K562 (cell line): ENCODE measurements around the gene PRC1. TPM values are rescaled to one million over a fixed set of nuclear protein-coding genes. Genes with fewer than 3 reads are reported as not detected.

Experiments
- CBX3 ChIP-seq, 2 experiments: IDR thresholded peaks; 1 replicate in 1 of 2; 2 replicates in 1 of 2; pipeline ENCODE4 v1.6.1; 2012; ENCODE audit warnings: inconsistent platforms in 2 of 2, low read length in 2 of 2, borderline replicate concordance in 1 of 2, control low read depth in 1 of 2
- YY1 ChIP-seq, 3 experiments: IDR thresholded peaks; 2 replicates each; pipeline ENCODE4 v1.6.1; 2011; ENCODE audit warnings: low read length in 2 of 3, mild to moderate bottlenecking in 2 of 3, moderate library complexity in 2 of 3, borderline replicate concordance in 1 of 3, control low read depth in 1 of 3, low read depth in 1 of 3; ENCODE audit not compliant: insufficient read depth in 3 of 3, insufficient replicate concordance in 2 of 3, control insufficient read depth in 1 of 3, insufficient read length in 1 of 3; ENCODE audit errors: extremely low read depth in 1 of 3
- polyA plus RNA-seq, 8 experiments: library from polyadenylated mRNA; depleted of rRNA in 4 of 8; stranded (reverse) in 5 of 8; unstranded in 3 of 8; fragments of >200 nt; fragmentation: Nextera tagmentation in 2 of 8; fragmentation: Illumina TruSeq in 1 of 8; extraction: Ambion mirVana in 2 of 8; extraction: Trizol in 1 of 8; gene quantifications; 2 replicates each; pipeline versions ENCODE4 v1.2.1 to v1.2.3, GENCODE V29; 2011 to 2014; ENCODE audit warnings: inconsistent platforms in 1 of 8, missing spikeins in 1 of 8
- total RNA-seq, 7 experiments: library from RNA; depleted of rRNA in 6 of 7; stranded (reverse); fragments of >200 nt in 6 of 7; fragmentation: Illumina TruSeq in 2 of 7; extraction: Trizol in 2 of 7; gene quantifications; 2 replicates each; pipeline versions ENCODE4 v1.2.1 to v1.2.3, GENCODE V29; 2011 to 2021; ENCODE audit warnings: low replicate concordance in 1 of 7
- TF ChIP-seq, protein P1 (sequence below): fragments of 250-450 bp; sonication (Bioruptor Pico); IDR thresholded peaks from 2 replicates; pipeline ENCODE4 v1.5.0; 2021
- TF ChIP-seq, protein P2 (sequence below), 3 experiments: IDR thresholded peaks in 2 of 3; conservative IDR thresholded peaks in 1 of 3; 2 replicates each; pipeline ENCODE4 v1.5.1; 2011 to 2012; ENCODE audit warnings: low read length in 3 of 3, mild to moderate bottlenecking in 3 of 3, control low read depth in 2 of 3, improper control_type of control experiment in 1 of 3, inconsistent platforms in 1 of 3, low read depth in 1 of 3, mixed read lengths in 1 of 3, moderate library complexity in 1 of 3; ENCODE audit not compliant: insufficient read depth in 2 of 3
- TF ChIP-seq, protein P3 (sequence below): sonication (generic); formaldehyde crosslinking; IDR thresholded peaks from 2 replicates; pipeline ENCODE4 v1.4.0; 2020; ENCODE audit warnings: mild to moderate bottlenecking, missing genetic modification reagents

Gene PRC1
- total and polyA plus RNA-seq, 9 of the 15 experiments (the other 6 are each of a cell fraction or from before 2014, with no cell fraction given): 156 to 391 (median 240) TPM

DNA sequence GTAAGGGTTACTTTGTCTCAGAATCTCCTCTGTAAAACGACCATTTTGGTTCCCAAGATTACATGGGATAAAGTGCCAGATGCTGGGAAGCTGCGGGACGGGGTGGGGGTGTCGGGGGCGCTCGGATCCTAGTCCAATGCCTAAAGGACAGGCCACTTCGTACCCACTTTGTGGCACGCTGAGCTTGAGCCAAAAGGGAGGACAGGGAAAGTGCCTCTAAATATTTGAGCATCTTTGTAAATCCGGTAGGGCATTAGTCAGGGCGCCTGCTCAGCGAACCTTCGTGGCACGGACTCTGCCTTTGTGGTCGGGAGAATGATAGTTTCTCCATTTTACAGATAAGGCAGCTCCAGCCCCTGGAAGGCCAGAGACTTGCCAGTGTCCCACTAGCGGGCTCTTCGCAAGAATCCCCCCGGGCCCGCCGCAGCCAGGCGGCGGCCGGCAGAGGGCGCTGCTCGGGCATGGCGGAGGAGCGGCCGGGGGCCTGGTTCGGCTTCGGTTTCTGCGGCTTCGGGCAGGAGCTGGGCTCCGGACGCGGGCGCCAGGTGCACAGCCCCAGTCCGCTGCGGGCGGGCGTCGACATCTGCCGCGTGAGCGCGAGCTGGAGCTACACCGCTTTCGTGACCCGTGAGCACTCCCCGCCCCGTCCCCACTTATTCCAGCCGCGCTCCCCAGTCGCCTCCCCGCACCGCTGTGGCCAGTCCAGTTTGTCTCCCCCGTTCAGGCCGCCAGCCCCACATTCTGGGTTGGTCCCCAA lies 37.9 kb downstream of the PRC1 start (continued):
- TF ChIP-seq YY1 (IDR thresholded peaks at IDR 0.05; ENCODE audit: borderline replicate concordance in 1 of 3, control insufficient read depth in 1 of 3, extremely low read depth in 1 of 3, insufficient read depth in 3 of 3, insufficient read length in 1 of 3, insufficient replicate concordance in 2 of 3, low read depth in 1 of 3, low read length in 2 of 3): peak in 1 of 3 experiments; percentile 32
- TF ChIP-seq CBX3 (IDR thresholded peaks at IDR 0.05; ENCODE audit: borderline replicate concordance in 1 of 2, low read length in 2 of 2): no peak
- TF ChIP-seq, protein P1, sequence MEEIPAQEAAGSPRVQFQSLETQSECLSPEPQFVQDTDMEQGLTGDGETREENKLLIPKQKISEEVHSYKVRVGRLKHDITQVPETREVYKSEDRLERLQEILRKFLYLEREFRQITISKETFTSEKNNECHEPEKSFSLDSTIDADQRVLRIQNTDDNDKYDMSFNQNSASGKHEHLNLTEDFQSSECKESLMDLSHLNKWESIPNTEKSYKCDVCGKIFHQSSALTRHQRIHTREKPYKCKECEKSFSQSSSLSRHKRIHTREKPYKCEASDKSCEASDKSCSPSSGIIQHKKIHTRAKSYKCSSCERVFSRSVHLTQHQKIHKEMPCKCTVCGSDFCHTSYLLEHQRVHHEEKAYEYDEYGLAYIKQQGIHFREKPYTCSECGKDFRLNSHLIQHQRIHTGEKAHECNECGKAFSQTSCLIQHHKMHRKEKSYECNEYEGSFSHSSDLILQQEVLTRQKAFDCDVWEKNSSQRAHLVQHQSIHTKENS (CRISPR knock-in tag): no peak
- TF ChIP-seq, protein P2, sequence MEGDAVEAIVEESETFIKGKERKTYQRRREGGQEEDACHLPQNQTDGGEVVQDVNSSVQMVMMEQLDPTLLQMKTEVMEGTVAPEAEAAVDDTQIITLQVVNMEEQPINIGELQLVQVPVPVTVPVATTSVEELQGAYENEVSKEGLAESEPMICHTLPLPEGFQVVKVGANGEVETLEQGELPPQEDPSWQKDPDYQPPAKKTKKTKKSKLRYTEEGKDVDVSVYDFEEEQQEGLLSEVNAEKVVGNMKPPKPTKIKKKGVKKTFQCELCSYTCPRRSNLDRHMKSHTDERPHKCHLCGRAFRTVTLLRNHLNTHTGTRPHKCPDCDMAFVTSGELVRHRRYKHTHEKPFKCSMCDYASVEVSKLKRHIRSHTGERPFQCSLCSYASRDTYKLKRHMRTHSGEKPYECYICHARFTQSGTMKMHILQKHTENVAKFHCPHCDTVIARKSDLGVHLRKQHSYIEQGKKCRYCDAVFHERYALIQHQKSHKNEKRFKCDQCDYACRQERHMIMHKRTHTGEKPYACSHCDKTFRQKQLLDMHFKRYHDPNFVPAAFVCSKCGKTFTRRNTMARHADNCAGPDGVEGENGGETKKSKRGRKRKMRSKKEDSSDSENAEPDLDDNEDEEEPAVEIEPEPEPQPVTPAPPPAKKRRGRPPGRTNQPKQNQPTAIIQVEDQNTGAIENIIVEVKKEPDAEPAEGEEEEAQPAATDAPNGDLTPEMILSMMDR (IDR thresholded peaks at IDR 0.05 in 2 of 3, conservative IDR thresholded peaks at IDR 0.05 in 1 of 3; ENCODE audit: insufficient read depth in 2 of 3, low read depth in 1 of 3, low read length in 3 of 3): peak in 2 of 3 experiments; percentile 5 to 6; a peak in 1 of 6 replicates
- TF ChIP-seq, protein P3, sequence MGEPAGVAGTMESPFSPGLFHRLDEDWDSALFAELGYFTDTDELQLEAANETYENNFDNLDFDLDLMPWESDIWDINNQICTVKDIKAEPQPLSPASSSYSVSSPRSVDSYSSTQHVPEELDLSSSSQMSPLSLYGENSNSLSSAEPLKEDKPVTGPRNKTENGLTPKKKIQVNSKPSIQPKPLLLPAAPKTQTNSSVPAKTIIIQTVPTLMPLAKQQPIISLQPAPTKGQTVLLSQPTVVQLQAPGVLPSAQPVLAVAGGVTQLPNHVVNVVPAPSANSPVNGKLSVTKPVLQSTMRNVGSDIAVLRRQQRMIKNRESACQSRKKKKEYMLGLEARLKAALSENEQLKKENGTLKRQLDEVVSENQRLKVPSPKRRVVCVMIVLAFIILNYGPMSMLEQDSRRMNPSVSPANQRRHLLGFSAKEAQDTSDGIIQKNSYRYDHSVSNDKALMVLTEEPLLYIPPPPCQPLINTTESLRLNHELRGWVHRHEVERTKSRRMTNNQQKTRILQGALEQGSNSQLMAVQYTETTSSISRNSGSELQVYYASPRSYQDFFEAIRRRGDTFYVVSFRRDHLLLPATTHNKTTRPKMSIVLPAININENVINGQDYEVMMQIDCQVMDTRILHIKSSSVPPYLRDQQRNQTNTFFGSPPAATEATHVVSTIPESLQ (CRISPR knock-in tag): no peak
